OCI-LY1 (cell line): ENCODE data around the gene NOD1.

ENCODE experiments used
- CTCF ChIP-seq: fragments of 200-600 bp; sonication (generic), shearing (Covaris generic); IDR thresholded peaks from 2 replicates; pipeline ENCODE4 v1.5.1; 2017; ENCODE audit warnings: mild to moderate bottlenecking, antibody characterized with exemption, low read length, moderate library complexity, mixed read lengths
- EZH2 ChIP-seq: fragments of 200-600 bp; sonication (generic), shearing (Covaris generic); IDR thresholded peaks from 2 replicates; pipeline ENCODE4 v1.8.0; 2017; ENCODE audit warnings: borderline replicate concordance, mixed run types, mild to moderate bottlenecking, antibody characterized with exemption, low read length, moderate library complexity, mixed read lengths

GRCh38 chr7:30493228-30493627 is 14.6 kb upstream of the NOD1 start:
- TF ChIP-seq CTCF (no peak), EZH2 (no peak)
